Mesendoderm (in vitro differentiated cells): ENCODE data around the gene IFI6.

Experiments used
- DNase-seq: peaks from one replicate; pipeline ENCODE4 v3.0.0; 2013
- H2AK5ac ChIP-seq: 2 replicates; pipeline ENCODE4 v1.6.1; 2013; ENCODE audit warnings: low read length, inconsistent platforms
- H2BK120ac ChIP-seq: 2 replicates; pipeline ENCODE4 v1.6.1; 2013; ENCODE audit warnings: low read depth, mild to moderate bottlenecking, low read length, moderate library complexity, mixed read lengths
- H2BK15ac ChIP-seq: replicated peaks from 2 replicates; pipeline ENCODE4 v1.6.1; 2013; ENCODE audit warnings: low read depth, mild to moderate bottlenecking, moderate library complexity
- H2BK5ac ChIP-seq: 2 replicates; pipeline ENCODE4 v1.6.1; 2013; ENCODE audit warnings: low read length, inconsistent platforms
- H3K18ac ChIP-seq: 2 replicates; pipeline ENCODE4 v1.6.1; 2013; ENCODE audit warnings: mild to moderate bottlenecking, low read length, mixed read lengths
- H3K23ac ChIP-seq: one replicate; pipeline ENCODE4 v1.6.1; 2013; ENCODE audit warnings: low read length
- H3K27ac ChIP-seq: 2 replicates; pipeline ENCODE4 v1.5.1; 2013; ENCODE audit warnings: low read depth, mild to moderate bottlenecking, inconsistent platforms, low read length, moderate library complexity
- H3K27me3 ChIP-seq: 2 replicates; pipeline ENCODE4 v1.6.1; 2013; ENCODE audit warnings: low read length, control low read depth, mild to moderate bottlenecking, inconsistent platforms; ENCODE audit not compliant: insufficient read depth, poor library complexity
- H3K36me3 ChIP-seq: 2 replicates; pipeline ENCODE4 v1.6.1; 2013; ENCODE audit warnings: low read length, inconsistent platforms; ENCODE audit not compliant: control insufficient read depth, insufficient read depth
- H3K4ac ChIP-seq: one replicate; pipeline ENCODE4 v1.6.1; 2013; ENCODE audit warnings: low read depth, mild to moderate bottlenecking, low read length, moderate library complexity
- H3K4me1 ChIP-seq: 2 replicates; pipeline ENCODE4 v1.6.1; 2013; ENCODE audit warnings: low read depth, low read length, inconsistent platforms; ENCODE audit not compliant: control insufficient read depth
- H3K4me2 ChIP-seq: 2 replicates; pipeline ENCODE4 v1.6.1; 2013; ENCODE audit warnings: low read length
- H3K4me3 ChIP-seq: 2 replicates; pipeline ENCODE4 v1.5.1; 2013; ENCODE audit warnings: mild to moderate bottlenecking, low read length
- H3K56ac ChIP-seq: one replicate; pipeline ENCODE4 v1.6.1; 2013; ENCODE audit warnings: low read length
- H3K79me1 ChIP-seq: 2 replicates; pipeline ENCODE4 v1.6.1; 2013; ENCODE audit warnings: low read length, inconsistent platforms
- H3K79me2 ChIP-seq: 2 replicates; pipeline ENCODE4 v1.6.1; 2013; ENCODE audit warnings: mild to moderate bottlenecking, low read length; ENCODE audit not compliant: control insufficient read depth, insufficient read depth
- H3K9ac ChIP-seq: 2 replicates; pipeline ENCODE4 v1.6.1; 2013; ENCODE audit warnings: low read length, inconsistent platforms
- H4K5ac ChIP-seq: one replicate; pipeline ENCODE4 v1.6.1; 2013; ENCODE audit warnings: low read length
- H4K8ac ChIP-seq: one replicate; pipeline ENCODE4 v1.6.1; 2013; ENCODE audit warnings: low read depth, mild to moderate bottlenecking, control low read depth, low read length, moderate library complexity
- WGBS: extraction: QIAGEN DNeasy Blood & Tissue Kit; methylation state at CpG from one replicate; pipeline ENCODE4 v1.1.7; 2013; ENCODE audit warnings: low lambda C conversion rate, missing lambda C conversion rate; ENCODE audit not compliant: insufficient coverage; ENCODE audit errors: extremely low coverage; 5-methylcytosine and 5-hydroxymethylcytosine counted together

Gene IFI6

DNA sequence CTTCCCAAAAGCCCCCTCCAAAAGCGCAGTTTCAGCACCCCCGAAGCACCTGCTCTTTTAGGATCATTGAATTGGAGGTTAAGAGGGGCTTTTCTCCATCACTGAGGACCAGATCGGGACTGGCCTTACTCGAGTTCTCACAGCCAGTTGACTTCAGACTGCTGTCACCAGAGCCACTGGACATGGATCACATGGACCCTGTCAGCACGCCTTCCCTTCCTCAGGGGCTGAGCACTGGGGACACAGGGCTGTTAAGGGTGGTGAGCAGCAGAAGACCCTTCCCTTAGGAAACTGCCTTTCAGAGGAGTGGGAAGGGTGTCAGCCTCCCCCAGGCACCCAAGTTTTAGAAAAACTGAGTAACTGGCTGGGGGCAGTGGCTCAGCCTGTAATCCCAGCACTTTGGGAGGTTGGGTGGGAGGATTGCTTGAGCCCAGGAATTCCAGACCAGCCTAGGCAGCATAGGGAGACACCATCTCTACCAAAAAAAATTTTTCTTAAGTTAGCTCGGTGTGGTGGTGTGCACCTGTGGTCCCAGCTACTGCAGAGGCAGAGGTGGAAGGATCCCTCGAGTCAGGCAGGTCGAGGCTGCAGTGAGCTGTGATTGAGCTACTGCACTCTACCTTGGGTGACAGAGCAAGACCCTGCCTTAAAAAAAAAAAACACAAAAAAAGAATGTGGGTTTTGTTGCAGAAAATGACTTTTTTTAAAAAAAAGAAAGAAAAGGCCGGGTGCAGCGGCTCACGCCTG, 36.4 kb downstream of the IFI6 start:
- Histone ChIP-seq H3K4me2 (no peak overlapping the region), H4K8ac (no peak overlapping the region), H2BK5ac (no peak overlapping the region), H3K4me3 (no peak overlapping the region), H3K23ac (no peak overlapping the region), H2BK15ac (no peak overlapping the region), H3K4me1 (no peaks in the 10 kb centered on the region), H3K18ac (no peak overlapping the region), H2BK120ac (no peak overlapping the region), H3K27me3 (peaks cover 18% of the 10 kb centered on the region), H3K56ac (no peak overlapping the region), H3K27ac (no peak overlapping the region), H3K79me2 (no peaks in the 10 kb centered on the region), H3K79me1 (no peaks in the 10 kb centered on the region), H3K9ac (no peak overlapping the region), H3K36me3 (no peaks in the 10 kb centered on the region), H3K4ac (no peak overlapping the region), H2AK5ac (no peak overlapping the region), H4K5ac (no peak overlapping the region)
- WGBS, result no CpG with 5 or more reads among the region's 11 CpGs
- no peak for DNase-seq

DNA sequence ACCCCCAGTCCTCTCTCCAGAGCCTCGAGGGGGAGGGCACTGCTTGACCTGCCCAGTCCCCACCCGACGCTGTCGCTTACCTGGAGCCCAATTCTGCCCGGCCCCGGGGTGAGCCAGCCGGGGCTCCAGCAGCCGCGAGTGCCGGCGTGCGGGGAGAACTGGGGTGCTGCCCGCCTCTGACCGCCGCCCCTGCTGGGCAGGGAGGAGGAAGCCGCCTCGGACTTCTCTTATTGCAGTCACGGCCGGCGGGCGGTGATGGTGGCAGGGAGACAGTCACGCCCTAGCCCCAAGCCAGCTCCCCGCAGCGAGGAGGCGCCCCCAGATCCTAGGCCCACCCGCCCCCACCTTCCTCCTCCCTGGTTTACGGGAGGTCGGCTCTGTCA, 37.0 kb downstream of the IFI6 start, which contains the start of gene FGR:
Gene FGR, minus strand, starts transcription at position 201 of the 383 bp plus-strand sequence. CDS start 11,269 bp downstream, outside the sequence.
- H3K4ac ChIP-seq, result no peak within 1 kb of the TSS
- no peaks in the 10 kb centered on the region for H3K4me1 ChIP-seq
- H3K9ac ChIP-seq, result peak within 1 kb of the TSS; percentile 48
- no peak within 1 kb of the TSS for H2AK5ac ChIP-seq
- no peak within 1 kb of the TSS for H2BK120ac ChIP-seq
- no peaks in the 10 kb centered on the region for H3K79me2 ChIP-seq
- H3K18ac ChIP-seq, result peak within 1 kb of the TSS; percentile 69
- H3K56ac ChIP-seq, result peak within 1 kb of the TSS; percentile 62
- no peak for DNase-seq
- no peak within 1 kb of the TSS for H3K27ac ChIP-seq
- no peak within 1 kb of the TSS for H2BK15ac ChIP-seq
- no peak within 1 kb of the TSS for H3K23ac ChIP-seq
- no peaks in the 10 kb centered on the region for H3K79me1 ChIP-seq
- H3K4me3 ChIP-seq, result peak within 1 kb of the TSS; percentile 11
- no CpG with 5 or more reads among the region's 28 CpGs for WGBS
- H2BK5ac ChIP-seq, result no peak within 1 kb of the TSS
- H3K4me2 ChIP-seq, result peak within 1 kb of the TSS; percentile 49
- H3K27me3 ChIP-seq, result peaks cover 18% of the 10 kb centered on the region
- no peak within 1 kb of the TSS for H4K5ac ChIP-seq
- no peak within 1 kb of the TSS for H4K8ac ChIP-seq
- no peaks in the 10 kb centered on the region for H3K36me3 ChIP-seq

- Histone ChIP-seq H3K79me1 (no peaks in the 10 kb centered on the region), H3K36me3 (no peaks in the 10 kb centered on the region), H2BK120ac (no peak overlapping the region), H3K27me3 (peaks cover 18% of the 10 kb centered on the region), H4K8ac (no peak overlapping the region), H3K56ac (peak overlapping the region; percentile 62), H3K4me2 (peak overlapping the region; percentile 49), H2BK15ac (no peak overlapping the region), H4K5ac (no peak overlapping the region), H2BK5ac (no peak overlapping the region), H3K18ac (peak overlapping the region; percentile 69), H3K27ac (no peak overlapping the region), H3K23ac (no peak overlapping the region), H2AK5ac (no peak overlapping the region), H3K4me1 (no peaks in the 10 kb centered on the region), H3K79me2 (no peaks in the 10 kb centered on the region), H3K4me3 (peak overlapping the region; percentile 11), H3K4ac (no peak overlapping the region), H3K9ac (peak overlapping the region; percentile 48)
- WGBS, result no CpG with 5 or more reads among the region's 63 CpGs
- DNase-seq, result no peak
Measured at GRCh38 chr1:27634177-27634984, 37.6 kb downstream of the IFI6 start.

DNA sequence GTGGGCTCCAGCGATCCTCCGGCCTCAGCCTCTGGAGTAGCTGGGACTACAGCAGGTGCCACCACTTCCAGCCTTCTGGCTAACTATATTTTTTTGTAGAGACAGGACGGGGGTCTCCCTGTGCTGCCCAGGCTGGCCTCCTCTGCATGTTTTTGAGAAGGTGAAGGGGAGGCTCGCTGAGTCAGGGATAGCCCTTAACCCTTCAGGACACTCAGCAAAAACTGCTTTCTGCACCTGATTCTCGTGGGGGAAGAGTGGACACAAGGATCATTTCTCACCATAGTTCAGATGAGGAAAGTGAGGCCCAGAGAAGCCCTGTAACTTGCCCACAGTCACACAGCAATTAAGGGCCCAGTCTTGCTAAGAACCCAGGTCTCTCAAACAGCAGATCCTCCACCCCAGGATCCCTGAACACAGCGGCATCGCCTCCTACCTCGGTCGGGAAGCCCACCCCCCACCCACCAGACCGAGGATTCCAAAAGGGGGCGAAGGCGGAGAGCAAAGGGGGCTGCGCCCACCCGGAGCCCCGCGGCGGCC, 38.3 kb downstream of the IFI6 start:
- H3K4me3 ChIP-seq, result no peak overlapping the region

DNA sequence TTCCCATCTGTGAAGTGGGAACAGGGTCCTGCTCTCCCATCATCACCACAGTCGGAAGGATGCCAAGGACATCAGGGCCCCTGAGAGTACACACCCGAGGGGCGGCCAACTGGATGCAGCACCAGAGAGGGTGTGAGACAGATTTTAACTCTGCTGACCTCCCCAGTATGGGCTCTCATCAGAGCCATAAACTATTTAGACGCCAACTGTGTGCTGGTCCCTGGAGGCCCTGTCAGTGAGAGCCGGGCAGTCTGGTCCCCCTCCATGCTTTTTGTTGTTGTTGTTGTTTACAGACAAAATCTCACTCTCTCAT, 38.7 kb downstream of the IFI6 start:
- Histone ChIP-seq H3K4me3 (no peak overlapping the region), H3K27me3 (peaks cover 18% of the 10 kb centered on the region), H3K79me1 (no peaks in the 10 kb centered on the region), H3K4me2 (no peak overlapping the region), H2AK5ac (no peak overlapping the region), H3K4me1 (no peaks in the 10 kb centered on the region), H3K18ac (no peak overlapping the region), H3K36me3 (no peaks in the 10 kb centered on the region), H3K56ac (no peak overlapping the region), H2BK15ac (no peak overlapping the region), H3K79me2 (no peaks in the 10 kb centered on the region), H3K9ac (no peak overlapping the region), H2BK5ac (no peak overlapping the region), H3K23ac (no peak overlapping the region), H4K5ac (no peak overlapping the region), H3K4ac (no peak overlapping the region), H4K8ac (no peak overlapping the region), H3K27ac (no peak overlapping the region), H2BK120ac (no peak overlapping the region)
- no CpG with 5 or more reads among the region's 5 CpGs for WGBS
- no peak for DNase-seq

More for the DNA sequence above, 38.3 kb downstream of the IFI6 start:
- H3K36me3 ChIP-seq, result no peaks in the 10 kb centered on the region
- H3K79me1 ChIP-seq, result no peaks in the 10 kb centered on the region
- H3K56ac ChIP-seq, result peak overlapping the region; percentile 62
- no peak overlapping the region for H2BK5ac ChIP-seq
- H3K18ac ChIP-seq, result peak overlapping the region; percentile 69
- DNase-seq, result no peak
- peaks cover 18% of the 10 kb centered on the region for H3K27me3 ChIP-seq
- no peak overlapping the region for H3K27ac ChIP-seq
- no peak overlapping the region for H4K5ac ChIP-seq
- H2BK15ac ChIP-seq, result no peak overlapping the region
- no peak overlapping the region for H3K4ac ChIP-seq
- H2BK120ac ChIP-seq, result no peak overlapping the region
- no peak overlapping the region for H4K8ac ChIP-seq
- no peaks in the 10 kb centered on the region for H3K79me2 ChIP-seq
- no CpG with 5 or more reads among the region's 17 CpGs for WGBS
- no peak overlapping the region for H2AK5ac ChIP-seq
- no peak overlapping the region for H3K23ac ChIP-seq
- H3K9ac ChIP-seq, result peak overlapping the region; percentile 48
- no peaks in the 10 kb centered on the region for H3K4me1 ChIP-seq
- H3K4me2 ChIP-seq, result peak overlapping the region; percentile 49
